HG03520 (cell line): Measurements from ENCODE around the gene SP1.
"Not testable (repeated sequence)": the region's sequence is repeated elsewhere in the genome, so short reads cannot be mapped to it uniquely, and the experiment has no call there.

ENCODE experiments used
- ATAC-seq: cut with Tn5 transposase; IDR thresholded peaks from one replicate; pipeline ENCODE4 v1.9.1; 2021; ENCODE audit warnings: mild to moderate bottlenecking, moderate library complexity; ENCODE audit not compliant: unreplicated experiment

Gene SP1

GRCh38 chr12:53380104-53380793 is at the start of gene SP1:
Gene SP1 (plus strand): TSS chr12:53380176. CDS start chr12:53380292, 116 bp downstream.
- peak; percentile 37 for ATAC-seq

DNA sequence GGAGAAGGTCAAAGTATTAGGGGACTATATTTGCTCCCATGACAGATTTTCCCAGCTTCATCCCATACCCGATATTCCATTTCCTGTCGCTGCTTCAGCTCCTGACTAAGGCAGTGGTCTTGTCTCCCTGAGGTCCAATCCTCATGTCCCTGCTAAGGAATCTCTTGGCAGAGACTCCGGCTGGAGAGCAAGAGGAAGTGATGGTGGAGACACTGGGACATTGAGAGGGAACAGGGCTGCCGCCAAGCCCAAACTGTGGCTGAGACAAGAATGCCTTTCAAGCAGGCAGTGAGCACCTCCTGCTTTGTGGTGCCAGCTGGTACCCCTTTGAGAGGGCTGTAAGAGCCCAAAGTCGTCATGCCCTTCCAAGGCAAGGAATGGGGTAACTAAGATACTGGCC is 49.3 kb upstream of the SP1 start:
- ATAC-seq: no peak

GRCh38 chr12:53332339-53332738 is 47.6 kb upstream of the SP1 start:
- not testable (repeated sequence) for ATAC-seq

GRCh38 chr12:53332744-53333143 is 47.2 kb upstream of the SP1 start:
- no peak for ATAC-seq

DNA sequence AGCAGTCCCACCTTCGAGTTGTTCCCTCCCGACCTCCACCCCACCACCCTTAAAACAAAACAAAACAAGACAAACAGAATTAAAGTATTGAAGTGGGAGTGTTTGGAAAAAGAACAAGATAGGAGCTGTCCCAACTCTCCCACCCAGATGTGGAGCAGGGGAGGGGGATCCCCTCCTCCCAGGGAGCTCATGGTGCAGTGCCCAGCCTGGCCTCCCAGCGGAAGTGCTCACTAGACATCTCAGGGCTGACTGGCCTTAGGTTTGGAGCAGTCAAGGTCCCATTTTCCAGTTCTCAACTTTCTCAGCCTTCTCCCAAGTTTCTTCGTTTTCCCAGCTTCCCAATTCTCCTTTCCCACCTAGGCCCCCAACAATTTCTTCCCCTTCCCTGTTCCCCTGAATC is 46.7 kb upstream of the SP1 start:
- ATAC-seq: no peak

GRCh38 chr12:53333845-53334244 is 46.1 kb upstream of the SP1 start:
- ATAC-seq: no peak

DNA sequence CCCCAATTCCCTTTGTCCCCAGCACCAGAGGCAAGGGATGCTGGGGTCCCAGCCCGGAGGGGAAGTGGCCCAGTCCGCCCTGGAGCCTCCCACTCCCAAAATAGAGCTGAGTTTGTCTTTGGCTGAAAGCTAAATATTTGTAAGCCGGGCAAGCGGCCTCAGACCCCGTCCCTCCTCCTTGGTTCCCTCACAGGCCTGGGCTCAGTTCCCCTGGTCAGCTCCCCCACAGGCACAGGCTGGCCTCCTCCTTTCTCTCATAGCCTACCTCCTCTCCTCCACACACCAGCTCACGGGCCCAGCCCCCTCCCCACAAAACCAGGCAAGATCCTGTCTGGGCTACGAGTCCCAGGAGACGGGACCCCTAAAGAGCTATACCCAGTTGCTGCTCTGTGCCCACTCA is 45.2 kb upstream of the SP1 start:
- ATAC-seq: no peak

- no peak for ATAC-seq
Observed at GRCh38 chr12:53336181-53336681, 43.7 kb upstream of the SP1 start, which contains the start of gene SP7. Gene SP7 (minus strand): TSS chr12:53336354. CDS start chr12:53335646, 708 bp downstream.

- no peak for ATAC-seq
Observed at GRCh38 chr12:53338017-53338416, 42.0 kb upstream of the SP1 start.

DNA sequence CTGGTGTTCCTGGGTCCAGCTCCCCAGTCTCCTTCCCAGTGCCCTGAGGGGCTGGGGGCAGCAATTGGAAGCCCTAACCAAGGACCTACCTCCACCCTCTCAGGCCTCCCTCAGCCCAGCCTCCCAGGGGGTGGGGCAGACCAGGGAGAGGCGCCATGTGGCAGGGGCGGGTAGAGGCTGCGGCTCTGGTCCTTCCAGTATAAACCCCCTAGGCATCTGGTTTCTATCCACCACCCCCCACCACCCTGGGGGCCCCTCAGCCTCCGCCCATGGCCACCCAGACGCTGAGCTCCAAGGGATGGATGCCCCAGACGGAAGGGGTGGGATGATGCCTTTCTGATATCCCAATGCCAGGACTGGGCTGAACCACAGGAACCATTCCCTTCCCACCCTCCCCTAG is 41.1 kb upstream of the SP1 start:
- ATAC-seq: no peak

DNA sequence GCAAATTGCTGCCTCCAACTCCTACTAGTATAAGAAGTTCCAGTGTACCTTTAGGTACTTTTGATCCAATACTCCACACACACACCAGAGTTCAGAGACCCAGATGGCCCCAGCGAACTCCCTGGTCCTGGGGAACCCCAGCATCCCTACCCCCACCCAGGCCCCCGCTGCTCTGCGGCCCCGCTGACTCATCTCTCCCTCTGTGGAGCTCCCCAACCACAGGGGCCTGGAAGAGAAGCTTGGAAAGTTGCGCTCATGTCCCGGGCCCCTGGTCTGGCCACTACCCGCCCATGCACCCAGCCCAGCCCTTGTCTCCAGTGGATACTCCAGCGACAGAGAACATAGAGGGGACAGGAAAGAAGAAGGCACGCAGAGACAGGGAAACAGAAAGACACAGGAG is 39.6 kb upstream of the SP1 start:
- ATAC-seq: no peak

GRCh38 chr12:53343449-53343848 is 36.5 kb upstream of the SP1 start:
- no peak for ATAC-seq

DNA sequence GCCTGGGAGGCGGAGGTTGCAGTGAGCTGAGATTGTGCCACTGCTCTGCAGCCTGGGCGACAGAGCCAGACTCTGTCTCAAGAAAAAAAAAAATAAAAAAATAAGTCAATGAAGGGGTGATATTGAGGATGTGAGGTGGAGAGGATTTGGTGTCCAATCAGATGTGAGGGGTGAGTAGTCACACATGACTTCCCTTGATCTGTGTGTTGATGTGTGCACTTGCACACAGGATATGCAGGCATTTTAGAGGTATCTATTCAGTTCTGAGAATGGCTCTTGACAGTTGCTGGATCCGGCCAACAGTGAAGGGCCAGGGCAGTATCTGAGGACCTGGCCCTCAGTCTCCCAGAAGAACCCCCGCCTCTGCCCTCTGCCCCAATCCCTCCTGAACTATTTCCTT is 36.0 kb upstream of the SP1 start:
- no peak for ATAC-seq

DNA sequence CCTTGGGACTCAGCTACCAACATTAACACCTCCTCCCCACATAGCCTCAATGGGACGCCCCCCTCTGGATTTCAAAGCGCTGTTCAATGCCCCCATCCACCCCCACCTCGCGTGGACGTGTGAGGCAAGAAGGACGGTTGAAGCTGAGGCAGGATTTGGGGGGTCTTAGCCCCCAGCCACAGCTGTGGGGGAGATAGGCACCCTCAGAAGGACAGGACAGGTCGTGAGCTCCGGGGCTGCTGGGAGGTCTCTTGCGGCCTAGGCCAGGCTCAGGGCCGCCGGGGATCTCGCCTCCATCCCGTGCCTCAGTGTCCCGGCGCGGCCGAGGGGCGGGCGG is 35.5 kb upstream of the SP1 start:
- no peak for ATAC-seq

DNA sequence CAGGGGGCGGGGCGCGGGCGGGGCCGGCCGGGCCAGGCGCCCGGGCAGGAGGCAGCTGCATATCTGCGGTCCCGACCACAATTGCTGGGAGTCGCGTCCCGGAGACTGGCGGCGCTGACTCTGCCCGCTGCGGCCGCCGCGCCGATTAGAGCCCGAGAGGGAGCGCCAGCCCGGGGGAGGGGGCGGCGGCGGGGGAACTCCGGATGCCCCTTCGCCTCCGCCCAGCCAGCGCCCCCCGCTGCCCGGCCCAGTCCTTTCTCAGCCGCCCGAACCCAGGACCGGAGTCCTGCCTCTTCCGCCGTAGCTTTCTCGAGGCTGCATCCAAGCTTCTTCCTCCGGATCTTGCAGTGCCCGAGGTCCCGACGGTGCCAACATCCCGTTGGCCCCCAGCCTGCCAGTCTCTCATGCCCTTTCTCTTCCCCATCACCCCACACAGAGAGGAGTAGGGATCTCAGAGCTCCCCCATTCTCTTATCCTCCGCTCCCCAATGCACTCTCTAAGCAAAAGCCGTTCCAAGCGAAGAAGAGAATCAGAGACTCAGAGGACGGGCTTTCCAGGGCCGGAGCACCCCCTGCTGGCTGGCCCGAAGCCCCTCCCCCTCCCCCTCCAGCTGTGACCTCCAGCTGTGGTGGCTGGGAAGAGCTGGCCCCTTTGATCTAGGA is 35.0 kb upstream of the SP1 start:
- ATAC-seq: no peak

DNA sequence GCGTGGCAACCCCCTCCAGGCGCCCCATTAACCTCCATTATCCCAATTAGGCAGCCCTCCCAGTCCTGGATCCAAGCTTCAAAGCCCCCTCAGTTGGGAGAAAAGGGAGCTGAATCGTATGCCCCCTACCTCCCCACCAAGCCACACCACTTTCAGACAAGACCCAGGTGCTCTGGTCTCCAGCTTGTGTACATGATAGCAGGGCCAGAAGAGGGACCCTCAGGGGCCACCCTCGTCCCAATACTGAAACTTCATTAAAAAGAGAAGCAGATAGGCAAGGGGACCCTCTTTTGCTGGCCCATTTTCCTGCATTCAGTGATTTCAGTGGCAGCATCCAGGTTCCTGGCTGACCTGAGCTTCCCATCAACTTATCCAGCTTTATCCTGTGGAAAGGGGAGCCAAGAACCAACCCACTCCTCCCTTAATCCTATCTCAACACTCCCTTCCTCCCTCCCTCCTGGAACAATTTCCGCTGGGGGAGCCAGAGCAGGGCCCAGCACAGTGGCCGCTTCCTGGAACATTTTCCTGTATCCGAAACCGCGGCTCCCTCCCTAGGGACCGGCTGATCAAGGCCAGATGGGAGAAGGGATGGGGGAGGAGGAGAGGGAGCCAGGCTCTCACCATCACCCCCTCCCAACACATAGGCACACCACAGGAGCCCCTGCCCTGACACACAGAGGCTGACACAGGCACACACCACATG is 34.3 kb upstream of the SP1 start:
- no peak for ATAC-seq

- ATAC-seq: no peak
Observed at GRCh38 chr12:53346491-53346890, 33.5 kb upstream of the SP1 start.

DNA sequence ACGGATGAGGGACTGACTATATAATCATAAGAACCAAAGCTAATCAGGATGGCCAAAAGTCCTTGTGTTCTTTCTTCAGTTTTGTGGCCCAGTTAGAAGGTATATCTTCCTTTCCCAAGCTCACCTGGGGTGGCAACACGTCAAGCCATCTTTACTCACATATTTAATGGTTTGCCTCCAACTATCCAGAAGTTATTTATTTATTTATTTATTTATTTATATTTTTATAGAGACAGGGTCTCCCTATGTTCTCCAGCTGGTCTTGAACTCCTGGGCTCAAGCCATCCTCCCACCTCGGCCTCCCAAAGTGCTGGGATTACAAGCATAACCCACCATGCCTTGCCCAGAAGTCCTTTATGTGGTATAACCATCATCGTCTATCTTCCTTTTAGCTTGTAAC is 32.1 kb upstream of the SP1 start:
- no peak for ATAC-seq

DNA sequence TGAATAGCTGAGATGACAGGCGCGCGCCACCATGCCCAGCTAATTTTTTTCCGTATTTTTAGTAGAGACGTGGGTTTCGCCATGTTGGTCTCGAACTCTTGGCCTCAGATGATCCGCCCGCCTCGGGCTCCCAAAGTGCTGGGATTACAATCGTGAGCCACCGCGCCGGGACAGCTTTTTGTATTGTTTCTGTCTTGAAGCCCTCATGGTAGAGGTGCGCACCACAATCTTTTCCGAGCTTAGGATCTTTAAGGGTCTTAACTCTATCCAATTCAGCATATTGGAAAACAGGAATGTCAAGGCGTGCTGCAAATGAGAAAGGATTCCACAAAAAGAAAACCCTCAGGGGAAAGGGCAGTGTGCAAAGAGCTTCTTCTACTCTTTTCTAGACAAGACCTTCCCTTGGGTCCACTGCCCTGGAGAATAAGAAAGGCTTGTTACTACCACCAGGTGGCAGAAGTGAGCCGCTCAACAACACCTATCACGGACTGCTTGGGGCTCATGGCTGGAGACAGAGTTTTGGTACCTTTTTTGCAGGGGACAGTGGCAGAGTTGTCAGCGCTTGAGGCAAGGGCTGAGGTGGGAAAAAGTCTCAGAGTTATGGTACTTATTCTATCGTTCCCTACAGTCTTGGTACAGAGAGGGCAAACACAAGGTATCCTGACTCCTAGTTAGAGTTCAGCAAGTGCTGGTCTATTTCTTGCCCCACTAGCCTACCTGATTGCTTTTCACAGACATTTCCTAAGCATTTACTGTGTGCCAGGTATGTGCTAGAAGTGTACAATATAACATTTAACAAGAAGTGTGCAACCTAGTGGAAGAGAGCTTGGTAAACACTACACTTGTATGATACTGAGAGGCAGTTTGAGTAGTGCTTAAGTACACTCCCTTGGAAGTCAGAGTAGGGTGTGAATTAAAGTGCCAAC is 27.4 kb upstream of the SP1 start:
- peak; percentile 67 for ATAC-seq

DNA sequence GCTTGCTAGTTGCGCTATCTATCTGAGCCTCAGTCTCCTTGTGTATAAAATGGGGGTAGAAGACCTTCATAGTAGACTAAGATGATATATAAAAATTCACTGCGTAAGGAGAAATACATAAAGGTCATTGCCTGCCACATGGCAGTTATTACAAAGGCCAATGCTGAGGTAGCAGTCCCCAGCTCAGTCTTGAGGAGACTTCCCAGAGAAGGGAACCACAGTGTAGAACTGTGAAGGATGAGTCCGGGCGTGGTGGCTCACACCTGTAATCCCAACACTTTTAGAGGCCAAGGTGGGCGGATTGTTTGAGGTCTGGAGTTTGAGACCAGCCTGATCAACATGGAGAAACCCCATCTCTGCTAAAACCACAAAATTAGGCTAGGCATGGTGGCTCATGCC is 26.7 kb upstream of the SP1 start:
- ATAC-seq: no peak

GRCh38 chr12:53355121-53355520 is 24.9 kb upstream of the SP1 start:
- no peak for ATAC-seq
